NB4 (cell line): ENCODE data around the gene GMDS.

Experiments used
- DNase-seq: peaks from one replicate; pipeline ENCODE4 v3.0.0; 2010; ENCODE audit warnings: low read depth
- H3K4me3 ChIP-seq: one replicate; pipeline ENCODE4 v1.5.1; 2011; ENCODE audit warnings: mild to moderate bottlenecking, low read depth, low read length, moderate library complexity
- MYC ChIP-seq: IDR thresholded peaks from 2 replicates; pipeline ENCODE4 v1.6.1; 2011; ENCODE audit warnings: low read depth, low read length
- POLR2A ChIP-seq: IDR thresholded peaks from 2 replicates; pipeline ENCODE4 v1.6.1; 2011; ENCODE audit warnings: mild to moderate bottlenecking; ENCODE audit not compliant: insufficient read length; ENCODE audit errors: extremely low read depth
- TF ChIP-seq, protein P1 (sequence below): IDR thresholded peaks from 2 replicates; pipeline ENCODE4 v1.6.1; 2011; ENCODE audit warnings: low read depth, low read length
- TF ChIP-seq, protein P2 (sequence below): IDR thresholded peaks from one replicate; pipeline ENCODE4 v1.5.1; 2012; ENCODE audit warnings: low read depth, low read length

The GMDS gene

DNA sequence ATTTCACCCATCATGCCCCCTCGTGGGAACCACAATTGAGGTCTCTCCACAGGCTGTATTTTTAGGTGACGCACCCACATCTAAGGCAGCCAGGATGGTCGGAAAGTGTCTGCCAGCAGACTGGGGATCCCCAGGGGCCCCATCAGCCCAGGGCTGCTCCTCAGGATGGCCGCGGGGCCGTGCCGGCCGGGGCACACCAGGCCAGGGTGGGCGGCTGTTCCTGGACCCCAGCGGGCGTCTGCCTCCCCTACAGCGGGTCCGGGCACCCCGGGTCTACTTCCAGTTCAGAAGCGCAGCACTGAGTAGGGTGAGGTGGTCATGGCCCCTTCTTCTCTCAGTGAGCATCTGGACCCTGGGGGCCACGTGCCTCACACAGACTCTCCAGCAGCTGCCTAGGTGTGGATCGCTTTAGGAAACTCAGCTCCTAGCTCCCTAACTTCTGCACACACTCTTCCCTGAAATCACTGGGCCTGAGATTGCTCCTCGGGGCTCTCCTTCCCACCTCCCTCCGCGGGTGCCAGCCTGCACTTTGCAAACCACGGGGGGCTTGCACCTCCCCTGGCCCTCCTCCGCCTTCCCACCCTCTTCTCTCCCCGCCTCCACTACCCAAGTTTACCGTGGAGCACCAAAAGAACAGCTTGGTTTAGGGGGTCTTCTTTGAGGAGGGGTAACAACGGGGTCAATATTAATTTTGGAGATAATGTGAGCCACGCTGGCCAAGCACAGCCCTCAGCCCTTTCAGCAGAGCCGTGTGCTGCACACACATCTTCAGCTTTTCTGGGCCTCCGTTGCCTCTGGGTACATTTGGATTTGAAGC, 649.9 kb downstream of the GMDS start:
- TF ChIP-seq, protein P1, sequence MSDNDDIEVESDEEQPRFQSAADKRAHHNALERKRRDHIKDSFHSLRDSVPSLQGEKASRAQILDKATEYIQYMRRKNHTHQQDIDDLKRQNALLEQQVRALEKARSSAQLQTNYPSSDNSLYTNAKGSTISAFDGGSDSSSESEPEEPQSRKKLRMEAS, result no peak
- no peak for TF ChIP-seq MYC
- TF ChIP-seq, protein P2, sequence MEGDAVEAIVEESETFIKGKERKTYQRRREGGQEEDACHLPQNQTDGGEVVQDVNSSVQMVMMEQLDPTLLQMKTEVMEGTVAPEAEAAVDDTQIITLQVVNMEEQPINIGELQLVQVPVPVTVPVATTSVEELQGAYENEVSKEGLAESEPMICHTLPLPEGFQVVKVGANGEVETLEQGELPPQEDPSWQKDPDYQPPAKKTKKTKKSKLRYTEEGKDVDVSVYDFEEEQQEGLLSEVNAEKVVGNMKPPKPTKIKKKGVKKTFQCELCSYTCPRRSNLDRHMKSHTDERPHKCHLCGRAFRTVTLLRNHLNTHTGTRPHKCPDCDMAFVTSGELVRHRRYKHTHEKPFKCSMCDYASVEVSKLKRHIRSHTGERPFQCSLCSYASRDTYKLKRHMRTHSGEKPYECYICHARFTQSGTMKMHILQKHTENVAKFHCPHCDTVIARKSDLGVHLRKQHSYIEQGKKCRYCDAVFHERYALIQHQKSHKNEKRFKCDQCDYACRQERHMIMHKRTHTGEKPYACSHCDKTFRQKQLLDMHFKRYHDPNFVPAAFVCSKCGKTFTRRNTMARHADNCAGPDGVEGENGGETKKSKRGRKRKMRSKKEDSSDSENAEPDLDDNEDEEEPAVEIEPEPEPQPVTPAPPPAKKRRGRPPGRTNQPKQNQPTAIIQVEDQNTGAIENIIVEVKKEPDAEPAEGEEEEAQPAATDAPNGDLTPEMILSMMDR, result no peak
- TF ChIP-seq POLR2A, result no peak
- no peak overlapping the region for H3K4me3 ChIP-seq
- no peak for DNase-seq

DNA sequence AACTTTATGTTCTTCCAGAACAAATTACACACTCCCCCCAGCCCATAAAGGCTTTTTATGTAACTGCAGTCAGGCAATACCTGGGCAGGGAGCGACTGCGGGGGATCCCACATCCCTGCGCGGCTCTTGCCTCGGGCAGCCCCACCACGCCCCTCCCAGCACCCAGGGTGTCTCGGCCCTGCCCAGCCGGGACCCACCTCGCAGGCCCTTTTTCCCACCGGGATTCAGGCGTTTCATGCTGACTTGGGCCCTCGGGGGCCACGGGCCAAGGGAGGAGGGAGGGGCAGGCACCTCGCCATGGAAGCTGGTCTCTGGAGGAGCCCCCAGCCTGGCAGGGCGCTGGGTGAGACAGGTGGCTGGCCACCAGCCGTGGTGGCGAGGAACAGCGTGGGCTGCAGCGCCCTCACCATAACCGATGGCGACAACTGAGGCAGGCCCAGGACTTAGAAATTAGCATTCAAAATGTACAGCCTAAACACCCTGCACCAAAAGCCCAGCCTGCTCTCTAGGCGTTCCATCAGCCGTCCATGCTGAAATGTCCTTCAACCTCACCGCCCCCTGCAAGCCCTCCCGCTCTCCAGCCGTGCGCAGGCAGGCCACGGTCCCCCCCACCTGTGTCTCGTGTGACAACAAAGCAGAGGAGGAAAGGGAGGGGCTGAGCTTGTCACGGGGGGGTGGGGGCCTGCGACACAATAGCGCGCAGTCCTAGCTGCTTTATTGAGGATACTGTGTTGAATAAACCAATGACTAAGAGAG, 650.8 kb downstream of the GMDS start:
- no peak overlapping the region for H3K4me3 ChIP-seq
- TF ChIP-seq, protein P2, result no peak
- TF ChIP-seq MYC (no peak), POLR2A (no peak)
- DNase-seq, result no peak

DNA sequence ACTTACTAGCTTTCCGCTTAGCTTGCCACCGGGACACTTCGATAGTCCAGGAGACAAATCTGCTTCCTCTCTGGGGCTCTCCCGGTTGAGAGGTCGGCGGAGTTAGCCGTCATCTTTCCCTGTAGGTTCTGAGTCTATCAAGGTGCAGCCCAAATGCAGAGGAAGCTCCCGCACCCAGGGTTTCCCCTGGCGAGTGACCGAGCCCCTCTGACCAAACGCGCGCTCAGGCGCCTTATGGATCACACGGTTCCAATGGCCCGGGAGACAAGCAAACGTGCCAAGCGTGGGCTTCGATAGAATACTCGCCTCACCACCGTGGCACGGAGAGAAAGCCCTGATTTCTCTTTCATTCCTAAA, 651.5 kb downstream of the GMDS start:
- DNase-seq, result no peak
- H3K4me3 ChIP-seq, result no peak overlapping the region
- TF ChIP-seq, protein P2, result no peak
- no peak for TF ChIP-seq POLR2A
- TF ChIP-seq, protein P1, result no peak
- no peak for TF ChIP-seq MYC

DNA sequence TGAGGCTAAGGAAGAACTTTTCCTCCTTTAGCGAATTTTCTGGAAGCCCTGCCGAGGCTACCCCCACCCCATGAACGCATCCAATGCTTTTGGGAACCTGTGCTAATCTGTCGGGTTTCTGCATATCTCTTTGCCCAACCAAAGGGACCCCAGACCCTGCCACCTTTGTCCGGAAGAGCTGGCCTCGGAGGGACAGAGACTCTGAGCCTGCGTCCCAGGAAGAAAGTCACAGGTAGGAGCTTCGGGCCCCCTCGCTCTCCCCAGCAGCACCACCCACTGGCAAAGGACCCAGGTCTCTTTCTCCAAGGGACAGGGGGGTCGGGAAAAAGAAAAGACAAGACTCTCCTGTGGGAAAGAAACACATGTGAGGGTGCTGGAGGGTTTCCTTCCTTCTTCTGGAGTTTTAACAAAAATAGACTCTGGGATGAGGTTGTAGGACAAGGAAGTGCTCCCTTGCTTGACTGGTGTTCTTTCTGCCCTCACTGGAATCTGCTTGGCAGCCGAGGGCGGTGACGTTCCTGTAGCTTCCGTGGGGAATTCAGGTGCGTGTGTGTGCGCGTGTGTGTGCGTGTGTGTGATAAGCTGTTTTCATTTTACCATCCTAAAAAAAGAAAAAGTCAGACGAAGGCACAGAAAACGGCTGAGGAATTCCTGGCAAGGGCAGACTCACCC, 652.0 kb downstream of the GMDS start:
- H3K4me3 ChIP-seq, result no peak overlapping the region
- TF ChIP-seq MYC (no peak), POLR2A (no peak)
- TF ChIP-seq, protein P2, result no peak
- TF ChIP-seq, protein P1, result no peak
- DNase-seq, result no peak

DNA sequence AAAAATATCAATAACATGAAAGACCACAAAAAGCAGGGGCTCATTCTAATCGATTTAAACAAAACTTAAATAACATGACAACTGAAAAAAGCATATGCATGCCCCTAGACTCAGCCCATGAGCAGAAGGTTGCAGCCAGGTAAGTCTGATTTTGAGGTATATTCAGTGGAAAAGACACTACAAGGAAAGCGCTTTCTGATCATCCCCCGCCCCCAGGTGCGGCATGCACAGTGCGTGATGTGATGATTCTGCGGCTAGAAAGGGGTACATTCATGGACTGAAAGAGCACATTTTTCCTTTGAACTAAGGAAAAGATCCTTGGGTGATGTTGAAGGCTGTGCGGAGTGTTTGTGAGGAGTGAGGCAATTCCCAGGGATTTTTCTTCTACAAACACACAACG, 652.6 kb downstream of the GMDS start:
- DNase-seq, result no peak
- no peak overlapping the region for H3K4me3 ChIP-seq
- TF ChIP-seq MYC (no peak), POLR2A (no peak)
- TF ChIP-seq, protein P2, result no peak
- TF ChIP-seq, protein P1, result no peak
